Activated T-cell treated with anti-CD3 and anti-CD28 coated beads for 4 hours (primary cell): ENCODE results near the gene ANGPTL2.
"Not testable (repeated sequence)": the region's sequence is repeated elsewhere in the genome, so short reads cannot be mapped to it uniquely, and the experiment has no call there.

Source experiments
- DNase-seq: peaks from one replicate; pipeline ENCODE4 v3.0.0-alpha.2; 2020

ANGPTL2 gene

GRCh38 chr9:127122176-127123063 lies at the start of gene ANGPTL2:
TSS of gene ANGPTL2 (minus strand) at chr9:127122635. CDS start at chr9:127108731, 13,904 bp downstream.
- DNase-seq = no peak

GRCh38 chr9:127171348-127171747 lies 48.9 kb upstream of the ANGPTL2 start:
- not testable (repeated sequence) for DNase-seq

- no peak for DNase-seq
These were observed 48.2 kb upstream of the ANGPTL2 start for GRCh38 chr9:127170652-127171051.

- DNase-seq = no peak
These were observed 47.7 kb upstream of the ANGPTL2 start for GRCh38 chr9:127170103-127170502.

GRCh38 chr9:127169575-127169883 lies 47.1 kb upstream of the ANGPTL2 start:
- no peak for DNase-seq

- no peak for DNase-seq
These were observed 46.5 kb upstream of the ANGPTL2 start for GRCh38 chr9:127168756-127169574.

GRCh38 chr9:127167560-127168326 lies 45.3 kb upstream of the ANGPTL2 start:
- DNase-seq = no peak

- DNase-seq = no peak
These were observed 44.5 kb upstream of the ANGPTL2 start for GRCh38 chr9:127166651-127167524.

- no peak for DNase-seq
These were observed 43.7 kb upstream of the ANGPTL2 start for GRCh38 chr9:127166111-127166510.

- DNase-seq = no peak
These were observed 42.7 kb upstream of the ANGPTL2 start for GRCh38 chr9:127165116-127165515.

- no peak for DNase-seq
These were observed 41.0 kb upstream of the ANGPTL2 start for GRCh38 chr9:127163409-127163808.

- no peak for DNase-seq
These were observed 40.5 kb upstream of the ANGPTL2 start for GRCh38 chr9:127162864-127163365.

GRCh38 chr9:127162046-127162863 lies 39.8 kb upstream of the ANGPTL2 start:
- DNase-seq = no peak

GRCh38 chr9:127161081-127161624 lies 38.7 kb upstream of the ANGPTL2 start:
- DNase-seq = no peak

GRCh38 chr9:127159949-127160610 lies 37.6 kb upstream of the ANGPTL2 start:
- DNase-seq = no peak

- no peak for DNase-seq
These were observed 36.9 kb upstream of the ANGPTL2 start for GRCh38 chr9:127159325-127159801.

GRCh38 chr9:127158786-127159324 lies 36.4 kb upstream of the ANGPTL2 start:
- no peak for DNase-seq

GRCh38 chr9:127155314-127155960 lies 33.0 kb upstream of the ANGPTL2 start:
- DNase-seq = no peak
